Activated CD8-positive, alpha-beta memory T cell treated with anti-CD3 and anti-CD28 coated beads, Interleukin-2, amount 50 U/mL, for 48 hours (primary cell): ENCODE data around the gene LIM2.

Experiments
- DNase-seq: peaks from one replicate; pipeline ENCODE4 v3.0.0-alpha.2; 2020

The LIM2 gene

GRCh38 chr19:51394050-51394836 lies 6.5 kb upstream of the LIM2 start:
- peak; percentile 96 for DNase-seq

GRCh38 chr19:51392701-51393100 lies 4.9 kb upstream of the LIM2 start:
- DNase-seq, result no peak

GRCh38 chr19:51391073-51391611 lies 3.4 kb upstream of the LIM2 start:
- no peak for DNase-seq

DNA sequence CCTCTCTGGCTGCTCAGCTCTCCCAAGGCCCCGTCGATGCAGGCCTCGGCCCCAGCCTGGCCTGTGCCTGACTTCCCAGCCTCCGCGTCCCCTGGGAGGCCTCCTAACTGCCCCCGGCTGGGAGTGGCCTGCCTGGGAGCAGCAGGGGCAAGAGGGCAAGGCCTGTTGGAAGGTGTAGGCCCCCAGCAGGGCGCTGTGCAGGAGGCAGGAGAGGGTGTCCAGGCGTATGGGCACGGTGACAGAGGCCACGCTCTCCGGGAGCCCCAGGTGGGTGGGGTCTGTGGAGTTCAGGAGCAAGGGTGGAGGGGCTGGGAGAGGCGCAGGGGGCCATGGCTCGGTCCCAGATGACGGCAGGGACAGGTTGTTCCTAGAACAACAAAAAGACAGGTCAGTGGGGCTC lies 1.4 kb upstream of the LIM2 start:
- no peak for DNase-seq

- DNase-seq, result no peak
Measured at GRCh38 chr19:51386882-51387520, 773 bp downstream of the LIM2 start.

DNA sequence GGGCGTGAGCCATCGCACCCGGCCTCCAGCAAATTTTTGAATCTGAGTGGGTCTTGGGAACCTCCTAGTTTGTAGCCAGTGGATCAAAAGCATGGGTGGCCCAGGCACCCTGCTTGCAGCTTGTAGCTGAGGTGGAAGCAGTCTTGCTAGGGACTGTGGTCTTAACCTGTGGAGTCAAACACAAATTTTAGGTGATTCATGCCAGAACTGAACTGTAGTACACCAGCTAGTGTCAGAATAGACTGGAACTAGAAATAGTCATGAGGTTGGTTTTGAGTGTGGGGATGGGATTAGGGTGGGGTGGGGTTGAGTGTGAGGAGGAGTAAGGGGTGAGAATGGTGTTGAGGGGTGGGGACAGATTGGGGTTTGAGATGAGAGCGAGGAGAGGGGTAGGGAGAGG lies 5.8 kb downstream of the LIM2 start:
- DNase-seq, result no peak

DNA sequence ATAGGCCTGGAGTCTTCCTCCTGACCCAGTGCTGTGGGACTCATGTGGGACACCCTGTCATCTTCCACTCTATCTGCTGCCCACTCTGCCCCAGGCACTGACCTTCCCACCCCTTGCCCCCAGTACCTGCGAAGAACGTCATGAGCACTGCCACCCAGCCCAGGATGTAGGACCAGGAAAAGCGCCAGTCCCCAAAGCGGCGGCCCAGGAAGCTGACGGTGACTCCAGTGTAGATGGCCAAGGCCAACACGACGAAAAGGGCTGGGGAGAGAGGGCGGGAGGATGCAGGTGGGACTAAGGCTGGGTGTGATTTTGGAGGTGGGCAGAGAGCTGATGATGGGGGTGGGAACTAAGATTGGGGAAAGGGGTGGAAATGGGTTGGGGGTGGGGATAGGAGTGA lies 7.4 kb downstream of the LIM2 start:
- no peak for DNase-seq

- DNase-seq, result no peak
Measured at GRCh38 chr19:51377422-51377821, 10.4 kb downstream of the LIM2 start.

DNA sequence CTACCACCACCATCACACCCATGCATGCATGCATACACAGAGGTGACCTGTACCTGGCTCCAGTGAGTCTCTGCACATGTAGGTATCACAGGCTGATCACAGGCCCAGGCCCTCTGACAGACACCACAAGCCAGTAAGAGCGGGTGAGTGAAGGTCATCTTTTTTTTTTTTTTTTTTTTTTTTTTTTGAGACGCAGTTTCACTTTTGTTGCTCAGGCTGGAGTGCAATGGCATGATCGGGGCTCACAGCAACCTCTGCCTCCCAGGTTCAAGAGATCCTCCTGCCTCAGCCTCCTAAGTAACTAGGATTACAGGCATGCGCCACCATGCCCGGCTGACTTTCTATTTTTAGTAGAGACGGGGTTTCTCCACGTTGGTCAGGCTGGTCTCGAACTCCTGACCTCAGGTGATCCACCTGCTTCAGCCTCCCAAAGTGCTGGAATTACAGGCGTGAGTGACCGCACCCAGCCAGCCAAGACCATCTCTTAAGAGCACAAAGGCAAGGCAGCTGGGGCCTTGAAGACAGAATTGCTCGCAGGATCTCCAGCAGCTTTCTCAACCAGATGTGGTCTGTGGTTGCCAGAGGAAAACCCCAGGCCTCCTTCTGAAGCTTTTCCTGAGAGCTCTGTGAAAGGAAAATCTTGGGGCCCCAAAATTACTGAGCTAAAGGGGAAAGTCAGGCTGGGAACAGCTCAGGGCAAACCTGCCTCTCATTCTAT lies 12.1 kb downstream of the LIM2 start:
- no peak for DNase-seq

GRCh38 chr19:51372649-51373504 lies 14.9 kb downstream of the LIM2 start, which contains the start of gene NKG7:
Gene NKG7, minus strand, starts transcription at chr19:51372654. Its CDS starts 119 bp downstream, at chr19:51372535.
- peak; percentile 88 for DNase-seq

DNA sequence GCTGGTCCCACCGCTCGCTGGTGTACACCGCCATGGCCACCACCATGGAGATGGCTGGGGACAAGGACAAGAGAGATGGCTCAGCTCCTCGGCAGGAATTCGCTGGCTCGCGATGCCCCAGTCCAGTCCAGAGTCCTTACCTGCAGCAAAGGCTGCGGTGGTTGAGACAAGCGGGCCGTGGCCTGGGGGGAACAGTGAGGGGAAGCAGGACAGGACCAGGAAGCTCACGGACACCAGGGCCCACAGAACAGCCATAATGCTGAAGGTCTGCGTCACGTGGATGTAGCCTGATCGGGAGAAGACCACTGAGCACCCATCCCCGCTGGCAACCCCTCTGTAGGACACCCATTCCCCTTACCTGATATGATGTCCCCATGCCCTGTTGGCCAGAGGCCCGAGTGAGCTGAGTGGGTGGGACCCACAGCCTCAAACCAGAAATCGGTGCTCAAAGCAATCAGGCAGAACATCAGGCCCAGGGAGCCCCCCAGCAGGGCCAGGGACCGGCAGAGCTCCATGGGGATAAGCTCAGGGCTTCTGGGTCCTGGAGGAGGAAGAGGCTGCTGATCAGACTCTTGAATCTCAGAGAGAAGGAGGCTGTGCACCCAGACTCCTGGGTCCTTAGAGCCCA lies 15.6 kb downstream of the LIM2 start:
- no peak for DNase-seq

GRCh38 chr19:51371186-51371690 lies 16.5 kb downstream of the LIM2 start:
- DNase-seq, result no peak

GRCh38 chr19:51370230-51370629 lies 17.5 kb downstream of the LIM2 start:
- no peak for DNase-seq

GRCh38 chr19:51368366-51369282 lies 19.1 kb downstream of the LIM2 start, which contains the start of gene CLDND2:
Gene CLDND2, minus strand, starts transcription at chr19:51369003. Its CDS starts 426 bp downstream, at chr19:51368577.
- peak; percentile 79 for DNase-seq

GRCh38 chr19:51367565-51368365 lies 20.0 kb downstream of the LIM2 start:
- DNase-seq, result peak; percentile 99

GRCh38 chr19:51367255-51367564 lies 20.6 kb downstream of the LIM2 start:
- no peak for DNase-seq

DNA sequence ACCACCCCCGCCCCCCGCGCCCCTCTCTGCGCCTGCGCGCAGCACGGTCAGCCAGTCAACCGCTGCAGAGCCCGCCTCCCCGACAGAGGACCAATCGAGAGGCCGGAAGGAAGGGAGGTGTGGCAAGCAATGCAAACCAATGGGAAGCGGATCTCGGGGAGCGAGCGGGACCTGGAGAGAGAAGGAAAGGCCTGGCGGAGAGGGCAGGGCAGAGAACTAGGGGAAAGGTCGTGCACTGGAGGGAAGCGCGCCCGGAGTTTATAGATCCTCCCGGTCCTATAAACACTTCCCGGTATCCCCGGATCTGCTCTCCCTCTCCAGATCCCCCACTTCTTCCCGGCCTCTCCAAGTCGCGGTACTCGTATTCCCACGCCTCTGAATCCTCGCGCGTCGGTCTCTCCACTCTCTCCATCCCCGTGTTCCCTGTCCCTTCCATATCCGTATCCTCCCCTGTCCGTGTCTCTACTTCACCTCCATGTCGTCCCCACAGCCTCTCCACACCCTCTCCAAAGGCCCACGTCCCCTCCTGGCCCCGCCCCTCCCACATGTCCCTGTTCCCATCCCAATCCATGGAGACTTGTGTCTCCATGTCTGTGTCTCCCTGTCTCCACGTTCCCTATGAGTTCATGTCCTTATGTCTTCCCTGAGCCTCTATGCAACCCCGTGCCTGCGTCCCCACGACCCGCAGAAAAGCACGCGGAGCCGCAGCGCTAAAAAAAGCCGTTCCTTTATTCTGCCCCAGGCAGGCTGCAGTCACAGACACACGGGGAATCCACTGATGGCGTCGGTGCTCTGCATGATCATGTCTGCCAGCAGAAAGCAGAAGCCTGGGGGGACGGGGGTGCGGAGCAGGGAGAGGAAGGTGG lies 21.2 kb downstream of the LIM2 start:
- DNase-seq, result peak; percentile 95

DNA sequence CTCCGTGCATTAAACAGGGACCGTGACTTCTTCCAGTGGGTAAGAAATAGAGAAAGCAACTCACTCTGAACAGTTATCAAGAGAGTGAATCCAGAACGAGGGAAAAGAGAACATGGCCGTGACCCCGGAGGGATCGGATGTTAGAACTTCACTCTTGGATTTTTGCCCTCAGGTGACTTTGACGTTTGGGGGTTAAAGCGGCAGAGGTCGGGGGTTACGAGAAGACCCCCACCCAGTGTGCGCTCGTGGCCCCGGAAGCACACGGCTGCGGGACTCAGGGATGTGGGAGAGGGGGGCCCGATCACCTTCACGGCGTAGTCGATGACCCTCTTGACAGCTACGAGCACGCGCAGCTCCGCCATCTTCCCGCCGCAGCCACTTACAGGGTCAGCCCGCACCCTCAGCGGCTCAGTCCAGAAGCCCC lies 21.8 kb downstream of the LIM2 start, which contains the start of gene ETFB:
TSS of gene ETFB (minus strand) at position 424 of the 424 bp plus-strand sequence. CDS start at position 362, 62 bp downstream.
- DNase-seq, result no peak
